ENCODE results near the gene LONP1. TPM values are rescaled to one million over a fixed set of nuclear protein-coding genes. Genes with fewer than 3 reads are reported as not detected.
"Not testable (repeated sequence)": the region's sequence is repeated elsewhere in the genome, so short reads cannot be mapped to it uniquely, and the experiment has no call there.

Gene LONP1
- total RNA-seq, 1 donor from 2014 or later, result 35.9 TPM

DNA sequence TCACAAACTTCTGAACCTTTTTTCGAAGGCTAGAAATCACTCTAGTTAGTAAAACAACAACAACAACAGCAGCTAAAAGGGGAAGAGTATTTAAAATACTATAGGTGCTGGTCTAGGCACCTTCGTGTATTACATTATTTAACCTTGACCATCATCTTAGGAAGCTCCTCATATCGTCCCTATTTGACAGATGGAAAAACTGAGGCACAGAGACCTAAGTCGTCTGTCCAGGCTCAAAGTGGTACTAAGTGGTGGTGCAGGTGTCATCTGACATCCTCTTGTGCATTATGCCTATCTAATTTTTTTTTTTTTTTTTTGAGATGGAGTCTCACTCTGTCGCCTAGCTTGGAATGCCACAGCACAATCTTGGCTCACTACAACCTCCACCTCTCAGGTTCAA, 29.6 kb upstream of the LONP1 start:
- no peaks in the 10 kb centered on the region for H3F3A ChIP-seq (ENCODE audit: low read depth)
- H3K4me1 ChIP-seq, result no peaks in the 10 kb centered on the region
- H3K9ac ChIP-seq, result no peak overlapping the region
- H4K20me1 ChIP-seq (ENCODE audit: low read depth), result no peaks in the 10 kb centered on the region
- no peak overlapping the region for H3K4me3 ChIP-seq
- DNase-seq (ENCODE audit: low spot score), result no peak
- Mint-ChIP-seq H3K27ac (no peak overlapping the region), H3K27me3 (ENCODE audit: insufficient read depth, low read depth) (no peaks in the 10 kb centered on the region), H3K4me1 (peaks cover 2% of the 10 kb centered on the region), H3K9me3 (no peaks in the 10 kb centered on the region), H3K4me3 (no peak overlapping the region), H3K36me3 (no peaks in the 10 kb centered on the region)
- TF ChIP-seq EZH2phosphoT487 (IDR thresholded peaks at IDR 0.05) (no peak), EZH2 (IDR thresholded peaks at IDR 0.05) (no peak)
- TF ChIP-seq, protein P1, sequence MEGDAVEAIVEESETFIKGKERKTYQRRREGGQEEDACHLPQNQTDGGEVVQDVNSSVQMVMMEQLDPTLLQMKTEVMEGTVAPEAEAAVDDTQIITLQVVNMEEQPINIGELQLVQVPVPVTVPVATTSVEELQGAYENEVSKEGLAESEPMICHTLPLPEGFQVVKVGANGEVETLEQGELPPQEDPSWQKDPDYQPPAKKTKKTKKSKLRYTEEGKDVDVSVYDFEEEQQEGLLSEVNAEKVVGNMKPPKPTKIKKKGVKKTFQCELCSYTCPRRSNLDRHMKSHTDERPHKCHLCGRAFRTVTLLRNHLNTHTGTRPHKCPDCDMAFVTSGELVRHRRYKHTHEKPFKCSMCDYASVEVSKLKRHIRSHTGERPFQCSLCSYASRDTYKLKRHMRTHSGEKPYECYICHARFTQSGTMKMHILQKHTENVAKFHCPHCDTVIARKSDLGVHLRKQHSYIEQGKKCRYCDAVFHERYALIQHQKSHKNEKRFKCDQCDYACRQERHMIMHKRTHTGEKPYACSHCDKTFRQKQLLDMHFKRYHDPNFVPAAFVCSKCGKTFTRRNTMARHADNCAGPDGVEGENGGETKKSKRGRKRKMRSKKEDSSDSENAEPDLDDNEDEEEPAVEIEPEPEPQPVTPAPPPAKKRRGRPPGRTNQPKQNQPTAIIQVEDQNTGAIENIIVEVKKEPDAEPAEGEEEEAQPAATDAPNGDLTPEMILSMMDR (IDR thresholded peaks at IDR 0.05), result no peak
- H2AFZ ChIP-seq (replicated peaks), result no peak overlapping the region
- H3K36me3 ChIP-seq, result no peaks in the 10 kb centered on the region
- no peaks in the 10 kb centered on the region for H3K27me3 ChIP-seq
- H3K9me3 ChIP-seq (ENCODE audit: low read depth), result no peaks in the 10 kb centered on the region
- H3K4me2 ChIP-seq, result no peak overlapping the region
- H3K79me2 ChIP-seq (ENCODE audit: low read depth), result no peaks in the 10 kb centered on the region
- no peak overlapping the region for H3K27ac ChIP-seq

DNA sequence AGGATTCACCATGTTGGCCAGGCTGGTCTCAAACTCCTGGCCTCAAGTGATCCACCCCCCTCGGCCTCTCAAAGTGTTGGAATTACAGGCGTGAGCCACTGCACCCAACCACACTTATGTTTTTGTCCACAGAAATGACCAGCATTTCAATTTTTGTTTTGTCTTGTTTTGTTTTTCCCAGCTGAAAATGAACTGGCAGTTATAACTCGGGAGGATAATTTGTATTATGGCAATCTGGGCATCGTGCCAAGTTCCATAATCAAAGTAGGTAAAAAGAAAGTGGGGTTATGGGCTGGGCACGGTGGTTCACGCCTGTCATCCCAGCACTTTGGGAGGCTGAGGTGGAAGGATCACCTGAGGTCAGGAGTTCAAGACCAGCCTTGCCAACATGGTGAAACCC, 29.0 kb upstream of the LONP1 start:
- not testable (repeated sequence) for H2AFZ ChIP-seq (replicated peaks); DNase-seq (ENCODE audit: low spot score); H3K36me3 Mint-ChIP-seq; H3F3A ChIP-seq (ENCODE audit: low read depth); H3K4me2 ChIP-seq; H3K9me3 ChIP-seq (ENCODE audit: low read depth); H3K4me1 ChIP-seq; H3K27ac ChIP-seq; H3K9ac ChIP-seq; H3K27ac Mint-ChIP-seq; H3K4me3 ChIP-seq; H3K9me3 Mint-ChIP-seq; H3K4me1 Mint-ChIP-seq; H3K4me3 Mint-ChIP-seq; H3K36me3 ChIP-seq; H3K27me3 Mint-ChIP-seq (ENCODE audit: insufficient read depth, low read depth); H3K79me2 ChIP-seq (ENCODE audit: low read depth); H3K27me3 ChIP-seq; H4K20me1 ChIP-seq (ENCODE audit: low read depth)

DNA sequence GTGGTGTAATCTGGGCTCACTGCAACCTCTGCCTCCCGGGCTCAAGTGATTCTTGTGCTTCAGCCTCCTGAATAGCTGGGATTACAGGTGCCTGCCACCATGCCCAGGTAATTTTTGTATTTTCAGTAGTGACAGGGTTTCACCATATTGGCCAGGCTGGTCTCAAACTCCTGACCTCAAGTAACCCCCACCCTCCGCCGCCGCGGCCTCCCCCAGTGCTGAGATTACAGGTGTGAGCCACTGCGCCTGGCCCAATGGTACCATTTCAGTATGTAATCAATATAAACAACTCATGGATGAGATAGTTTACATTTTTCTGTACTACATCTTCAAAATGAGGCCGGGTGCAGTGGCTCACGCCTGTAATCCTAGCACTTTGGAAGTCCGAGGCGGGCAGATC, 25.1 kb upstream of the LONP1 start:
- not testable (repeated sequence) for H3K79me2 ChIP-seq (ENCODE audit: low read depth); H3K27ac ChIP-seq; H3K27me3 ChIP-seq; H3K4me3 Mint-ChIP-seq; H3K27ac Mint-ChIP-seq; H2AFZ ChIP-seq (replicated peaks); DNase-seq (ENCODE audit: low spot score); H3K36me3 Mint-ChIP-seq; H3K9me3 Mint-ChIP-seq; H3K4me1 Mint-ChIP-seq; H3K4me1 ChIP-seq; H3K4me2 ChIP-seq; H3F3A ChIP-seq (ENCODE audit: low read depth); H3K4me3 ChIP-seq; H3K36me3 ChIP-seq; H4K20me1 ChIP-seq (ENCODE audit: low read depth); H3K9me3 ChIP-seq (ENCODE audit: low read depth); H3K27me3 Mint-ChIP-seq (ENCODE audit: insufficient read depth, low read depth); H3K9ac ChIP-seq

DNA sequence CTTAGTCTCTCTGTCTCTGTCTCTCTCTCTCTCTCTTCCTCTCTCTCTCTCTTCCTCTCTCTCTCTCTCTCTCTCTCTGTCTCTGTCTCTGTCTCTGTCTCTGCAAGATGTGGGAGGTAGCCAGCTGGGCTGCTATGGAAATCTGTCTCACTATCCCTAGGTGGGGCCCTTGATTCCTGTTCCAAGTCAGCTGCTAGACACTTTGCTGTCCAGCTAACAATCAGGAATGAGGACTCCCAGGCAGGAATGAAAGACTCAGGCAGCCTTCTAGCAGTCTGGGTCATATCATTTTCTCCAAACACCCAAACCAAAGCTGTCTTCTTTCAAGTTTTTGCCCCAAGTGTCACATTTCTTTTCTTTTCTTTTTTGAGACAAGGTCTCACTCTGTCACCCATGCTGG, 23.7 kb upstream of the LONP1 start:
- no peaks in the 10 kb centered on the region for H3K79me2 ChIP-seq (ENCODE audit: low read depth)
- Mint-ChIP-seq H3K36me3 (no peaks in the 10 kb centered on the region), H3K27me3 (ENCODE audit: insufficient read depth, low read depth) (peaks cover 6% of the 10 kb centered on the region), H3K9me3 (peaks cover 4% of the 10 kb centered on the region), H3K27ac (no peak overlapping the region), H3K4me3 (no peak overlapping the region), H3K4me1 (peaks cover 2% of the 10 kb centered on the region)
- H3K4me1 ChIP-seq, result no peaks in the 10 kb centered on the region
- no peak overlapping the region for H3K9ac ChIP-seq
- no peaks in the 10 kb centered on the region for H3K9me3 ChIP-seq (ENCODE audit: low read depth)
- no peaks in the 10 kb centered on the region for H3K27me3 ChIP-seq
- H3K4me3 ChIP-seq, result no peak overlapping the region
- TF ChIP-seq, protein P1 (IDR thresholded peaks at IDR 0.05), result no peak
- TF ChIP-seq EZH2phosphoT487 (IDR thresholded peaks at IDR 0.05), result no peak
- TF ChIP-seq EZH2 (IDR thresholded peaks at IDR 0.05), result no peak
- H4K20me1 ChIP-seq (ENCODE audit: low read depth), result no peaks in the 10 kb centered on the region
- no peak overlapping the region for H3K4me2 ChIP-seq
- DNase-seq (ENCODE audit: low spot score), result no peak
- no peak overlapping the region for H2AFZ ChIP-seq (replicated peaks)
- H3K27ac ChIP-seq, result no peak overlapping the region
- no peaks in the 10 kb centered on the region for H3F3A ChIP-seq (ENCODE audit: low read depth)
- H3K36me3 ChIP-seq, result no peaks in the 10 kb centered on the region
